LHCN-M2 (cell line): ENCODE results near the gene PTCD2. TPM values are rescaled to one million over a fixed set of nuclear protein-coding genes. Genes with fewer than 3 reads are reported as not detected.

ENCODE experiments used
- DNase-seq: peaks from one replicate; pipeline ENCODE4 v3.0.0-alpha.2; 2012; ENCODE audit warnings: low read depth
- total RNA-seq: library from RNA; depleted of rRNA; stranded (reverse); fragments of >200 nt; gene quantifications from 2 replicates; pipeline ENCODE4 v1.2.3, GENCODE V29; 2014

Gene PTCD2
- total RNA-seq, 1 experiment from 2014 or later, result 25.3 TPM

DNA sequence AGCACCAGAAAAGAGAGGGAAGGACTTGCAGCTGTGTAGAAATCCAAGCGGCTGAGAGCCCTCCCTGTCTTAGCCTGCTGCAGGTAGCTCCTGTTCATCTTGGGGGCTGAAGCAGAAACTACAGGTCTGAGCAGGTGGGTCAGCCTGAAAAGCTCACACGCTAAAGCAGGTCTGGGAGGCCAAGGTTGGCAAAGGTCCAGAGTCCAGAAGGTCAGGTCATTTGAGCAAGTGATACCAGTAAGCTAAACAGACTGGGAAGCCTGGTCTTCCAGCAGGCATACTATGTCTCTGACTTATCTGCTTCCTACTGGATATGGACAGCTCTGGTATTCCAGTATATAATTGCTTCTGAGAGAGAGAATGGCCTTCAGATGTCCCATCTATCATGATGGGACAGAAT is 26.2 kb downstream of the PTCD2 start:
- DNase-seq, result no peak

DNA sequence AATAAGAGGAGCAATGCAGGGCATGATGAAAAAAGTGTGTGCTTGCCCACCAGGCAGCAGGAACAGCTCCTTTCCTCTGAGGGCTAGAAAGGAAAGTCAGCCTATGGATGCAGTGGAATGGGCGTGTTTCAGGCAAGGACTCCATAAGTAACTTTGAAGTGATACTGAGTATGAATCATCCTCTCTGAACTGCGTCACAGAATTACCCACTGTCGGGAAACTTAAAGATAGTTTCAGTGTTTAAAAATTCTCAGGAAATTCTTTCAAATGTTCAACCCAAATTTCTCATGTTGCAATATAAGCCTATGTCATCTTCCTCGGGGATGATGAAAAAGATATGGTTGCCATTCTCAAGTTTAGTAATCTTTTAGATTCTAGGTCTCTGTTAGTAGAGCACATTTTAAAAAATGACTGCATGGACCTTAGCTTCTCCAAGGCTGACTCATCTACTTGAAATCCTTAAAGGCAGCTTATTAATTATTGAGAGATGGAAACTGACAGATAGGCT is 27.7 kb downstream of the PTCD2 start:
- peak; percentile 75 for DNase-seq

DNA sequence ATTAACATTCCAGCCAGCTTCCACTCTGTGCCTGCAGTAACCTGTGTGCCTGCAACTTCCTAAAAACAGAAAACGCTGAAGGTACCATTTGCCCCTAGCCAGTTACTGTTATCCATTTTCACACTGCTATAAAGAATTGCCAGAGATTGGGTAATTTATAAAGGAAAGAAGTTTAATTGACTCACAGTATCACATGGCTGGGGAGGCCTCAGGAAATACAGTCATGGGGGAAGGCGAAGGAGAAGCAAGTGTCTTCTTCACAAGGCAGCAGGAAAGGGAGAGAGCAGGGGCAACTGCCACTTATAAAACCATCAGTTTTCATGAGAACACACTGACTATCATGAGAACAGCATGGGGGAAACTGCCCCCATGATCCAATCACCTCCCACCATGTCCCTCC is 31.2 kb downstream of the PTCD2 start:
- no peak for DNase-seq

DNA sequence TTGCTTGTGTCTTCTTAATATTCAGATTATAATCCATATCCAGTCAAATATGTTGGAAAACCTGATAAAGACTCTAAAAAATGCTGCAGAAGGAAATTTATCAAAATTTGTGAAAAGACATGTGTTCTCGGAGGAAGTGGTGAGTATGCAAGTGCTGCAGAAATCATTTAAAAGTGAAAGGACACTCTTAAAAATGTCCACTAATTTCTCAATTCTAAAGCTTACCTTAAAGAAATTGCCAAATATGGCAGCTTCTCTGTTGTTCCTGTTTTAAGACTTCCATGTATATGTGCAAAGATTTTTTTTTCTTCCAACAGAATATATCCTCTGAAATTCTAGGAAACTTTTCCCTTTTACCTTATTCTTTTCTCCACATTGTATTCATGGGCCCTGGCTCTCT is 32.4 kb downstream of the PTCD2 start:
- DNase-seq, result no peak

DNA sequence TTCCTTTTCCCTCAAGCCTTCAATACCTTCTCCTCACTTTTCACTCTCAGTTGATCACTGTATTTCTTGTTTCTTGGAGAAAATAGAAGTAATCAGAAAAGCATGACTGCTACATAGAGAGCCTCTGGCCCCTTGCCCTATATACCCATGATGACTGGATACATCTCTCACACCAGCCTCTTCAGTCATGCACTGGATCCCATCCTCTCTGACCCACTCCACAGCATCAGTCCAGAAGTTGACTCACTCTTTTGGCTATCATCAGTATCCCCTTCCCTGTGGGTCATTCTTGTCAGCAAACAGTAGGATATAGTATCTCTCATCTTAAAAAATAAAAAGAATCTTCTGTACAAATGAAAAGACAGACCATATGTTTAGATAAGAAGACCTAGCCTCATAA is 32.9 kb downstream of the PTCD2 start:
- peak; percentile 56 for DNase-seq

DNA sequence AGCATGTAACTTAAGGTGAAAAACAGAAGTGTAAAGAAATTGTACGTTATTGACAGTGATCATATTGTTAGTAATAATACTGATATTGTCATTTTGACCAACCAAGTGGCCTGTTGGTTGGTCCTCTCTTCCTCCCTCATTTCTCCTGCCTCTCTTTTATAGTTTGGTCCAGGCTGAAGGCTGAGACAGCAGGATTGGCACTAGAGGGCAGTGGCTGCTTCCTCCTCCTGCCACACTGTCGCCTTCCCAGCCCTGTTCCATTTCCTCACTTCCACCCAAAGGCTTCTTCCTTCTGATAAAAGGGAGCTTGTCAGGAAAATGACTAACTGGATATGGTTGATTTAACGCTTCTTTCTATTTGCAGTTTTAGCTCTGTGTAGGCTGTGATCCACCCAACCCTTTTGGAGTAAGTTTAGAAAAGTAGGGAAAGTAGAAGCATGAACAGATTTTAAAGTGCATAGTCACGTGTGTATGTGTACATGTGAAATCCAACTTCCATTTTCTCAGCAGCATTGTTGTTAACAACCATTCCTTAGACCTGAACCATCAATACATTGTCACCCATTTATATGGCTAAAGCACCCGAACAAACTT is 35.6 kb downstream of the PTCD2 start:
- DNase-seq, result peak; percentile 64

DNA sequence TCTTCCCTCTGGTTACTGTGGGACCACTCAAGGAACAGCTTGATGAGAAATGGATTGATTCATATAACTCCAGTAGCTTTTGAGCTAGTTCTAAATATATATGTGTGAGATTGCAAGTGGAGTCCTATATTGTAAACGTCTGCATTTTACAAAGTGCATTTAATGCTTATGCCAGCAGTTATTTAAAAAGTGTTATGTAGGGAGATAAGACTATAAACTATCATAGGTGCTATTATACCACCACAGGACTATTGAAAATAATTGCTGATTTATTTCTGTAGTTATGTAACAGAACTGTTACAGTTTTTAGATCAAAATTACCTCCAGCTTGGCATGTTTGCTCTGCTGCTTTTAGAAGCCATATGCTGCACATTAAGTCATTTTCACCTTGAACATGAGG is 36.2 kb downstream of the PTCD2 start:
- DNase-seq, result no peak

DNA sequence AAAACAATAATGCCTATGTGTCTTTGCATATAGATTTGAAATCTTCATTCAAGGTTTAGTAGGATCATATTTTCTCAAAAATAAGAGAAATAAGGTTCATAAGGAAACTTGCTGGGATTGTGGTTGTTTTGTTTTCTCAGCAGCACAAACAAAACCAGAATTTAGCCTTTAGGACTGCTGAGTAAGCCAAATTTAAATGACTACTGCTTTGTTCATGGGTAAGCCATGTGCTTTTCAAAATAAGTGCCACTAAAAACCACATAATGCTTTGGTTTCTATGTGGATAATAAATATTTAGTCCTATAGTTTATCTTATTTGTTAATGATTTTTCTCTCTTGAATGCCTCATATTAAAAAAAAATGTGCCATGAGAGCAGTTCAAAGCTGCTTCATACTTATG is 38.8 kb downstream of the PTCD2 start:
- no peak for DNase-seq

DNA sequence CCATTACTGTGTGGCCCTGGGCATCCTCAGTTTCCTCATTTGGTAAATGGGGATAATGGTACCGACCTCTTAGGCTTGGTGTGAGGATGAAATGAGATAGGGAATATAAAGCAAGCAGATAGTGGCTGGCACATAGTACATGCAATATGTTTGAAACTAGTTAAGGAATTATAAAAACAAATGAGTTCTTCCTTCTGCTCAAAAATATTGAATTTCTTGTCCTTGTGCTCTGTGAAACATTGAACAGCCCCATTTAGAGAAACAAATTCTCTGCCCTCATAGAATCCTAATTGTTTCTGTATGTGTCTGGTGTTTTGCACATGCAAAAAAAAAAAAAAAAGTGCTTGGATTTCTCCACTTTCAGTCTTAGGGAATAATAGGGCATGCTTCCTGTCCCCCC is 39.7 kb downstream of the PTCD2 start:
- DNase-seq, result no peak

DNA sequence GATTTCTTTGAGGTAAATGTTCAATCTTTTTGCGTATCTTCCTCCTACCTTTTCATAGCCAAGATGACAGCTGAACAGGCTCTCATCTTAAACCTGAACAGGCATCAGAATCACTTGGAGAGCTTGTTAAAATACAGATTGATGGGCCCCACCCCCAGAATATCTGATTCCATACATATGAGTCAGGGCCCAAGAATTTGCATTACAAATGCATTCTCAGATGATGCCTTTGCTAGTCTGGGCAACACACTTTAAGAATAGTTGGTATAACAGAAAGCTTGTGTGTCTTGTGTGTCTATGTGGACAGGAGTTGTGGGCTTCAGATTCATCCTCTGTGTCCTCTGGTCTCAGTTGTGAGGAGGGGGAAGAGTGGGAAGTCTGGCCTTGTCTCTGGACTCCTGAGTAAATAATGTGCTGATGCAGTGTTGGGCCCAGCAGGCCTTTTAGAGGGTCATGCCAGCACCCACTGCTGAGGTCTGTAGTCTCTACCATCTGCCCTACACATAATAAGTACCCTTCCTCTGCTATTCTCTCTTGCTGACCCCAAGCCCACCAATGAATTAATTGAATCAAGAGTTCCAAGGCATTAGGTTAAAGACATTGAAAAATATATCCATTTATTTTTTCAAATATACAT is 43.1 kb downstream of the PTCD2 start:
- peak; percentile 94 for DNase-seq

DNA sequence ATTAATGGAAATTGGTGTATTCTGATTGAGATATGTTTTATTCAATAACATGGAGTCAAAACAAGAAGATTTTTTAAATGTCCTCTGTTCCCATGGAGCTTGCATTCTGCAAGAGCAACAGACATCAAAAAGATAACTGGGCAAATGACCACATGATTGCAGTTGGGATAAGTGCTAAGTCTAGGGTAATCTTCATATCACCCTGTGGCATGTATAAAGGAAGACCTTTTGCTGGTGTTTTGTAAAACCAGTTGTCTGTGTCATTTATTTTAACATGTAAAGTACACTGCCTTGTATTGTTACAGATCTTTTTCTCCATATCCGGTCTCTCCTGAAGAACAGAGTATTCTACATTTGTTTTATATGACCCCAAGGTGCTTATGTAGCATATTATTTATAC is 44.0 kb downstream of the PTCD2 start:
- DNase-seq, result peak; percentile 81

DNA sequence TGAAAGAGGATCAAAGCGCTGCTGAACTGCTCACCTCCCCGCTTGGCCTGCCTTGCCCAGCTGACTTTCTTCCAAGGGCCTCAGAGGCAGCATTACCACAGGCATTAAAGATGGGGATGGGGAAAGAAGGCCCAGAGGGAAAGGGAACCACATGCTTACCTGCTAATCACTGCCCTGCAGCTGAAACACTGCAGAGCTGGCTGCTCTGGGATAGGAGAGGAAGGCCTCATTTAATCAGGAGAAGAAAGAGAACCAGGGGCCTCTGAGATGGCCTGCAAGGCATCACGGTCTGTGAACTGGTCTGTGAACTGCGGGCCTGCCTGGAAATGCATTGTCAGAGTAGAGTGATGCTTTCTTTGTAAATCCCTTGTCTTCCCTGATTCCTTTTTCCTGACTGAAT is 44.8 kb downstream of the PTCD2 start:
- no peak for DNase-seq

DNA sequence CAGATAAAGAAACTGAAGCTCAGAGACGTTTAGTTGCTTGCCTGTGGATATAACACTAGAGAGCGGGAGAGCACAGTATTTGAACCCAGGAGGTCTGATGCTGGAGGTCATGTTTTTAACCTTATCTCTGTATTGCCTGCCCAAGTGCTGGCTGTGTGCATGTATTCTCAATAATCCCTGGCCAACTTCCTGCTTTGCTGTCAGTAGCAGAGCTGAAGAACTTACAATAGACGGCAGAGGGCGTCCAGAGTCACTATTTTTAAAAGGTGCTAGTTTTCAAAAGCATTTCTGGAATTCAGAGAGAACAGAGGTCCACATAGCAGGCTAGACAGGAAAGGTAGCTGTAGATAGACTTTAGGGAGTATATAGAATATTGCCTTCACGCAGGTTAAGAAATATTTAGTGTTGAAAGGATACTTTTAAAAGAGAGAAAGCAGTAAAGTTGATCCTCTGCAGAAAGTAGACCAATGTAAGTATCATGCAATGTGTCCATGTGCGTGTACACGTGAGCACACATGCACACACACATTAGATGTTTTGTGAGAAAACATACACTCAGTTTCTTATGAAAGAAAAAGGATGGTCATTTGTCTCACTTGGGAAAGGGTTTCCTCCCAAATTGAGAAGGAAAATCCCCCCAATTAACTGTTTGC is 46.3 kb downstream of the PTCD2 start:
- peak; percentile 87 for DNase-seq

DNA sequence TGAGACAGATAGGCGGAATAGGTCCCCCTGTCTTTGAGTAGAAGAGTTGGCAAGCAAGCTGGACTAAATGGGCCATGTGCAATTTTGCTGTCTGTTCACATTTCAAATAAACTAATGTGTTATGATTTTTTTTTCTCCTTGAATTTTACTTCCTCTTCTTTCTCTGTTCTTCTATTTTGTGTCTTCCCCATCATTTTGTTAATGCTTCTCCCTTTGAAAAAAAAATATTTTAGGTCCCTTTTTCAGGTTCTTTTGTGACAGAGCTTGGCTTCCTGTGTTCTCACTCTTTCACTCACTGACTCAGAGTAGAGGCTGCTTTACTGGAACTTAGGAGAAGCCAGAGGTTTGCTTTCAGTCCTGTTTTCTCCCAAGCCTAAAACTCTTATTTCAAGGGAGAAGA is 48.1 kb downstream of the PTCD2 start:
- no peak for DNase-seq

DNA sequence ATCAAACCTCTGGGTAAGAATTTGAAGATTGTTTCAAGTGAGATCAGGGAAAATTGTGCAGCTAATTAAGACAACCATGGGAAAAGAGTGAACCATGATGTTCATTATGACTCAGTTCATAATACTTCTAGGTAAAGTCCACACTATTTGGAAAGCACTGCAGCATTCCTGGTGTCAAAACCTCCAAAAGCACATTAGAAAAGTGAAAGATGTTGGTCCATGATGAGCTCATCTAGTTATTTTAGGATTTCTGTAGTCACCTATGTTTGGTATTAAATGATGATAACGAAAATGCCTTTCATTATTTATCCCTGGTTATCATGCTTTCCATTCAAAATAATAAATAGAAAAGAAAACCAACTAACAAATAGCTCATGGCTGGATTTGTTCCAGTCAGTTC is 49.1 kb downstream of the PTCD2 start:
- DNase-seq, result no peak

DNA sequence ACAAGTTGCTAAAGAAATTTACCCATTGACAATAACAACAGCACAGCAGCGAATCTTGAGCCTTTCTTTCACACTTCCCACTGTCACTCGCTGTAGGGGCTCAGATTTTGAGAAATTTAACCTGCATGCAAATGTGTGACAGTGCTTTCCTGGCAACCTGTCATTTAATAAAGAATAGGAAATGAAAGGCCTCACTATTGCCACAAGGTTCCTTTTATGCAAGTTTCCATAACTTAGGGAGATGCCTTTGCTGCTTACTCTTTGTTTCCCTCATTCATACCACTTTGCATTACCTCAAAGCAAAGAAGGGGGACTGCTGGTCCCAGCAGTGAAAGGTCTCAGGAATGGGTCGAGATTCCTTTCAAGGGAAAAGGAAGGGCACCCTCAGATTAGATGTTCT is 49.5 kb downstream of the PTCD2 start:
- DNase-seq, result no peak

DNA sequence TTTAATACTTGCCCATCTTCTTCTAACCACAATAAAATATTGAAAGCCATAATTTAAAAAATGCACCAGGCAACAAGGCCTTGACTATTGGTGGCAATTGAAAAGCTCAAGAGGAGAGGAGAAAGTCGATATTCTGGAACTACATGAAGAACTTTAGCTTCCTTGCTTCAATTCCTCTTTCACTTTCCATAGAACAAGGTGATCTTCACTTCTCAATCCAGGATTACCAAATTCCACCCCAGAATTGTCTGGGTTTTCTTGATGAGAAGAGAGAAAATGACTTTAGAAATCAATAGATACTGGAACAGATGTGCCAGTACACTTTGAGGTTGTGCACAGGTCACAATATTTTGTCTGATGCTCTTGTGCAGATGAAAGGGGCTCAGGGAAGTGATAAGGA is 52.2 kb downstream of the PTCD2 start:
- no peak for DNase-seq

DNA sequence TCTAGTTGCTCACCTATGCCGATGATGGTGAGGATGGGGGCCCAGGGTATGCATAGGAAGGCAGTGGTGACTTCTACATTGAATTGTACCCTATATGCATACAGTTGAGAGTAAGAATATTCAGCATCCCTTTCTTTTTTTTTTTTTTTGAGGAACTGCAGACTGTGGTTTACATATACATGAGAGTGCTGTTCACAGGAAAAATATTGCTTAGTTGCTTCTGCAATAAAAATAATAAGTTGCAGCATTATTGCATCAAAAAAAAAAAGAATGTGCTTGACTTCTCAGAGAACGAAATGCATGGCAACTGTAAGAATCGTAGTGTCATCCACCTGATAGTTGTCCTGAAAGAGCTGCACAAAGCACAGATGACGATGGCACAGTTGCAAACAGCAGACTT is 52.8 kb downstream of the PTCD2 start:
- DNase-seq, result no peak

DNA sequence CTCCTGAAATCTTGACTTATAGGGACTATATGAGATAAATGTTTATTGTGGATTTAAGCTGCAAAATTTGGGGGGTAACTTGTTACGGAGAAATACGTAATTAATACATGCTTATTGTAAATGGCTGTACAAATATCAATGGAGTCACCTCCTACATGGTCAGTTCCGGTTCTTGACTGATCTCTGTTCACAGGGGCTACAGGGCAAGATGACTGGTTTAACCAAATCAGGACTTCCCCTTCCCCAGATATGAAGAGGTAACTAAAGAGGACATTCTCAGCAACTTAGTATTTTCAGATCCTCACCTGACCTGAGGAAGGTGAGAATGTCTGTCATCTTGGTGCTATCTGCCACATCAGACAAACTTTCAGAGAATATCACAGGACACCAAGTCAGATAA is 54.7 kb downstream of the PTCD2 start:
- no peak for DNase-seq

DNA sequence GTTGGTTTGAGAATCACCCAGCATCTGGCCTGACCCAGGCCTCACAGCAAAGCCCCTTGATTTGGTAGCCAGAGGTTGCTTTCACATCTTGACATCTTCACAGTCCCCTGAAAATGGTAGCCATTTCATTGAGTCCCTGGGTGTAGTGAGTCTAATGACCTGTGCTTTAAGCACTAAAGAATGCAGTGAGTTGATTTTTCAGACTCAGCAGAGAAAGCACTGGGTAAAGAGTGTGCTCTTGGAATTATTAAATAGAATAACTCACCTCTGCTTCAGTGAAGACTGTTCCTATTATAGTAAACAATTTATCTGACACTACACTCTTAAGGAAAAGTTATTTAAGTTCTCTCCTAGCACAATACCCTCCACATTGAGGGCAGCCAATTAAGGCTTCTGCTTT is 56.2 kb downstream of the PTCD2 start:
- no peak for DNase-seq

DNA sequence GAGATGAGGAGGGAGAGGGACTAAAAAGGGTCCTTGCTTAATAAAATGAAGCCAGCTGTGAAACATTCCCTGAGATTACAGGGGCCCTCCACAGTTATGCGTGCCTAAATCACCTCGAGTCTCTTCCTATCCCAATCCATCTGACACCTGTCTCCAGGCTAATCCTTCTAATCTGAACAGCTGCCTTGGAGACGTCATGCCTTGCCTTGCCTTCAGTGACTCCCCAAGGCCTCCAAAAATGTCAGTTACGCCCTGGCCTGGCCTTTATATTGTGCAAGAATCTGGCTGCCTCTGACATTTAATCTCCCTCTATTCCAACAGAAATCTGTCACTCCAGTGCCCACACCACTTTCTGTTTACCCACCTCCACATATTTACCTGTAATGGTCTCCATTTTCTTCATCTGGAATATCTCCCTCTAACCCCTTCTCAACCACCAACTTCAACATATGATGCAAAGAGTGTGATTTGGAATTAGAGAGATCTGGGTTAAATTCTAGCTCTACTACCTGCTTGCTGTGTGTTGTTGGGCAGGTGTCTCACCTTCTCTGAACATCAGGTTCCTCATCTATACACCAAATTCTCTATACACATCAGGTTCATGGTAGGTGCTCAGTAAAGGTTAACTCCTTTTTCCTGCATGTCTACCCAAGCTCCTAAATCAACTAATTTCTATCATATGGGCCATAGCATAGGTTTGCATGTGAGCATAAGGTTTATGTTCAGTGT is 57.9 kb downstream of the PTCD2 start:
- peak; percentile 100 for DNase-seq

DNA sequence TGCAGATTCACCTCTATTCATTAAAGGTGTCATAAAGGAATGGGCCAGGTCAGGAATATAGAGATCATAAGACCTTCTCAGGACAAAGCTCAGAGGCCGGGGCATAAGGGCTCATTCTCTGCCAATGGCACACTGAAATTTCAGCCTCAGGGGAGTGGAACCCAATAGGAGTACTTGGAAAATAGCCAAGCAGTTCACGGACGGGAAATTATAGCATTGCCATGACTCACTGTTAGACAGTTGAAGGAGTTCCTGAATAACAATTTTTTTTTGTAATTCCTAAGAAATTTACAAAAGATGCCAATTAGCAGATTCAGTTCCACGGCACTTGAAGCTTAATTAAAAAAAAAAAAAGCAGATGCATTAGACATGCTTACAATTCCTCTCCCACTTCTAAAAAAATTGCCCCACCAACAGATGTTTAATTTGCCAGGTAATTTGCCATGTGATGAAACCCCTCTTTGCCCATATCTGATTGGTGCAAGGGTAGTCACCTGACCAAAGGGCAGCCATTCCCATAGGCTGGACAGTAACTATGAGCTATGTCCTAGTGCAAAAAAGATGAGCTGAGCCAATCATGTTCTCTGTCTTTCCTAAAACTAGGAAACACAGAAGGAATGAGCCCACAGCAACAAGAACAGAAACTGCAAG is 58.6 kb downstream of the PTCD2 start:
- DNase-seq, result peak; percentile 98
